ENCODE data around the gene NLK.
"Not testable (repeated sequence)": the region's sequence is repeated elsewhere in the genome, so short reads cannot be mapped to it uniquely, and the experiment has no call there.

Gene NLK

GRCh38 chr17:28206292-28206691 is 163.8 kb downstream of the NLK start:
- DNase-seq = no peak

GRCh38 chr17:28211811-28212210 is 169.3 kb downstream of the NLK start:
- DNase-seq = no peak

- not testable (repeated sequence) for DNase-seq
Measured at GRCh38 chr17:28213578-28213977, 171.1 kb downstream of the NLK start.

DNA sequence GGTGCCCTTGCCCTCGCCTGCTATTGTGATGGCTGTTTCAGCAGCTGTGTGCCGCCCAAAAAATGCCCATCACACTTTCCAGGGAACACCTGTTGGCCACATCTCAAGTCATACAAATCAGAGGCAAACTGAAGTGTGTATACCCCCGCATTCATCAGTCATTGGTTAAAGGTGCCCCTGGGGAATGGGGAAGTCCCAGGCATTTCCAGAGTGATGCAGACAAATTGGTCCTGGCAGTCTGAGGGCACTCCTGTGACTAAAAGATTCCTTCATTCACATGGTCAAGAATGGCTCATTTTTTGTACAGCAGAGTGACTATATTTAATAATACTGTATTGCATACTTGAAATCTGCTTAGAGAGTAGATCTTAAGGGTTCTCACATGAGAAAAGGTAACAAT is 173.6 kb downstream of the NLK start:
- no peak for DNase-seq

- no peak for DNase-seq
Measured at GRCh38 chr17:28216528-28216927, 174.1 kb downstream of the NLK start.

DNA sequence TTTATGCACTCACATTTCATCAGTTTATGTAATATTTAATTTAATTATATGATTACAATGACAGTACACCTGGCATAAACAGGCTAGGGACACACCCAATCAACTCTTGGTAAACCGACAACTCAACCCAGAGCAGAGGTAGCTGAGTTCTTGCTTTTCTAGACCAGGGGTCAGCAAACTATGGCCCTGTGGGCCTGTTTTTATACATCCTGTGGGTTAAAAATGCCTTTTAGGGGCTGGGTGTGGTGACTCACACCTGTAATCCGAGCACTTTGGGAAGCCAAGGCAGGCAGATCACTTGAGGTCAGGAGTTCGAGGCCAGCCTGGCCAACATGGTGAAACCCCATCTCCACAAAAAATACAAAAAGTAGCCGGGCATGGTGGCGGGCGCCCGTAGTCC is 177.3 kb downstream of the NLK start:
- DNase-seq = no peak

DNA sequence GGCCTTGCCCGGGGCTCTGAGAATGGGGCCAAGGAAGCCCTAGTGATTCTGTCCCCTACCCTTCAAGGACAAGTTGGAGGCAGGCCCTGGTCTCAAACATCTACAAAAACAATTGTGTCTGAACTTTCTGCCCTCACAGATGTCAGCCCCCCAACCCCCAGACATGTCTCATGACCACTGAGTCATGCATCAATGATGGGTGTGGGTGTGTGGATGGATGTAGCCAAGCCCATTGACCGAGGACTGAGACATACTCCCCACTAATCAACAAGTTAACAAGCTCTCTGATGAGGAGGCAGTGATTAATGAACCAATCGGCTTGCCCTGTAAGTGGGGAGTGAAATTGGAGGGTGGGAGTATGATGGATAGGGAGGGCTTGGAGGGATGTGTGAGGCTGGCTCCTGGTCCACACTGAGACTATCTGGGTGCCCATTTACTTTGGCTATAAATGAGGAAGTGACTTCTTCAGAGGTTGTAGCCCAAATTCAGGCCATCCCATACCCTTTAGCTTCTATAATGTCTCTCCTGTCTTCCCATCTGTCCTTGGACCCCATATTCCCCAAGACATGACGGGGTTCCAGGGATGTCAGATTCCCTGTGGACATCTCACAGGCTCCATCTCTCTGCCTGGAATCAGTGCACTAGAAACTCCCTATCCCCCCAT is 179.4 kb downstream of the NLK start:
- DNase-seq = no peak

GRCh38 chr17:28225271-28225670 is 182.8 kb downstream of the NLK start:
- no peak for DNase-seq

GRCh38 chr17:28225867-28226266 is 183.4 kb downstream of the NLK start:
- no peak for DNase-seq

DNA sequence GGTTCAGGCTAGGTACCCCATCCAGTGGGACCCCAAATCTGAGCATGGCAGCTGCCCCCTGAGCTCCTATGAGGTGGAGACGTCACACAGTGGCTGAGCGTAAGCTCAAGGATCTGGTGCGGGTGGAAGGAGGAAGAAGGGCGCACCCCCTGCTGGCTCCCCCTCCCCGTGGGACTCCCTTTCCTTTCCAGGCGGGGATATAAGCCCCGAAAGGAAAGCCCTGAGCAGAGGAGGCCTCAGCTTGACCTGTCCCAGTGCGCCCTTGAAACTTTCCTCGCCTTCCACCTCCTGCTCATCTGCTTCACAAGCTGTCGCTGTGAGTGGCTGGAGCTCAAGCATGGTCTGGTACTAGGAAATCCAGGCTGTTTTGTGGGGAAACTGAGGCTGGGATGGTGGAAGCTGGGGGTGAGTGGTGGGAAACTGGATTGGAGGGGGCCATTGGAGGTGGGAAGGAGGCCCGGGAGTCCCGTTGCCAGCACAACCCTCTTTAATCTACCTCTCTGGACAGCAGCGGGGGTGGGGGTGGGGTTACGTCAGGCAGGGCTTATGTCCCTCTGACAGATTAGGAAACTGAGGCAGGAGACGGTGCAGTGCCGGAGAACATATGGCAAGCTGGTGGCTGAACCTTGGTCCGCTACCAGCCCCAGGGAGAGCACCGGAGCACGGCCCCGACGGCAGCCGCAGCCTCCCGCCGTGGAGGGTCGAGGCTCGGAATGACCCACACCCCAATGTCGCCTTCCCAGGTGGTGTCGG is 184.3 kb downstream of the NLK start:
- no peak for DNase-seq

GRCh38 chr17:28227316-28228108 is 185.0 kb downstream of the NLK start:
- no peak for DNase-seq

DNA sequence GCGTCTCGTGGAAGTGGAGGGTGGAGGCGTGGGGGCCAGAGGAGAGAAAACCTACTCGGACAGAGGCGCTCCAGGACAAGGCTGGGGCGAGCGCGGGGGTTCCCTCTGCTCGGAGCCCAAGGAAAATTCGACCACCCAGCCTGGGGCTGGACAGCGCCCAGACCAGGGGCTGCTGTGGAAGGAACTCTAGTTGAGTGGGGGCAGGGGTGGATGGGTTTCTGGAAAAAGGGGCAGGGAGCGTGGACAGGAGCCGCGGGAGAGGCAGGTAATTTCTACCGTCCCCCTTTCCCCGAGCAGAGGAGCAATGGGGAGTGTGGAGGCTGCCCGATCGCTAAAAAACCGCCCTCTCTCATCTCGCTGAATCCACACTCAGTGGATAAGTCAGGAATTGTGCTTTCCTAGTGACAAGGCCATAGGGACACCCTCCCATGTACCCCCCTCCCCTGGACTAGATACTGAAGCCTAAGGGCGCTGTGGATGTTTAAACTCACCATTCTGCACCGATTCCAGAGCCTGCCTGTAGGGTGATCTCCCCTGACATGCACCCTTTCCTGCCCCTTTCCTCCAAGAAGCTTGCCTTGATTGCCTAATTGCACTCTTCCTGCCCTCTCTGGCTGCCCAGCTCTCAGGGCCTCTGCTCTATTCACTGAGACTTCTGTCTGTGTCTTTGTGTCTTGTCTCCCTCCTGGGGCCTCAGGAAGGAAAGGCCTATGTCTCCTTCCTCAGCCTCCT is 185.8 kb downstream of the NLK start:
- DNase-seq = no peak

DNA sequence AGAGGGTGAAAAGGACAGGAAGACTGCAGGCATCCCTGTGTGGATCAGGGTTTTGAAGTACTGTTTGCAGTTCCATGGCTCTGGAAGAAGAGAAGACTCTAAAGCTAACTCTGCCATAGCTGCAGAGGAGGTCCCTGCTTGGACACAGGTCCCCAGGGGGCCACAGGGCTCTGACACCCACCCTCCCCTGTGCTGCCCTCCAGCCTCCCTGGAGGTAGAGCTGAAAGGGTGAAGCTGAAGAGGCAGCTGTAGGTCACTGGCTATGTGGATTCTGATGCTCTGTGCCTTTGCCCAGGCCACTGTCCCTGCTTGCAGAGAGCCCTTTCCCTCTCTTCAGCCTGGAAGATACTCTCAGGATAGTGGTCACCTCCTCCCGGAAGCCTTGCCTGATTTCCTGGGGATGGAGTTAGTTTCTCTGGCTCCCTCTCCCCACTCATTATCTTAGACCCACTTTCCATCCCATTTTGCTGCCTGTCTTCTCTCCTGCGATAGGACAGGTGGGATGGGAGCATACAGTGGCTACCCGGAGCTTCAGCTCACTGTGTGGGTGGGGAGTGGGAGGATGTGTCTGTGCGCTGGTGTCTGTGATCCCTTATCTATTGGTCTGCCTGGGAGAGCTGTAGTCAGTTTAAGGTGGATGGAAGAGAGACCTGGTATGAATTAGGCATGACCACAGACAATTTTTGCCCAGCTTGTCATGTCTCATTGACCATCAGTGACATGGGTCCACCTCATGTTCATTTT is 186.7 kb downstream of the NLK start:
- DNase-seq = no peak

DNA sequence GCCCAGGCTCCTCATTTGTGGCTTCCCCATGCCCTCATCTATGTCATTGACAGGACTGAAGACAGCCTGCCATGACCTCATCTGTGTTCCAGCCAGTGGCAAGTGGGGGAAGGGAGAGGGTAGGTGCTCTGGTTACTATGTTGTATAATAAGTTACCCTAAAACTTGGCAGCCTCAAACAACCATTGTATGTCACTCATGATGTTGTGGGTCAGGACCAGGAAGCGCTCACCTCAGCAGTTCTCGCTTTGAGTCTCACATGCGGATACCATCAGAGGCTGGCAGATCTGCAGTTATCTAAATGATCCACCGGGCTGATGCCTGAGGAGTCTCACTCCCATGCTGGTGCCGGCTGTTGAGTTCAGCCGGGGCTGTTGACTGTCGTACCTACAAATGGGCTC is 187.5 kb downstream of the NLK start:
- DNase-seq = no peak

- not testable (repeated sequence) for DNase-seq
Measured at GRCh38 chr17:28230607-28231006, 188.1 kb downstream of the NLK start.

GRCh38 chr17:28231624-28232023 is 189.1 kb downstream of the NLK start:
- DNase-seq = not testable (repeated sequence)

DNA sequence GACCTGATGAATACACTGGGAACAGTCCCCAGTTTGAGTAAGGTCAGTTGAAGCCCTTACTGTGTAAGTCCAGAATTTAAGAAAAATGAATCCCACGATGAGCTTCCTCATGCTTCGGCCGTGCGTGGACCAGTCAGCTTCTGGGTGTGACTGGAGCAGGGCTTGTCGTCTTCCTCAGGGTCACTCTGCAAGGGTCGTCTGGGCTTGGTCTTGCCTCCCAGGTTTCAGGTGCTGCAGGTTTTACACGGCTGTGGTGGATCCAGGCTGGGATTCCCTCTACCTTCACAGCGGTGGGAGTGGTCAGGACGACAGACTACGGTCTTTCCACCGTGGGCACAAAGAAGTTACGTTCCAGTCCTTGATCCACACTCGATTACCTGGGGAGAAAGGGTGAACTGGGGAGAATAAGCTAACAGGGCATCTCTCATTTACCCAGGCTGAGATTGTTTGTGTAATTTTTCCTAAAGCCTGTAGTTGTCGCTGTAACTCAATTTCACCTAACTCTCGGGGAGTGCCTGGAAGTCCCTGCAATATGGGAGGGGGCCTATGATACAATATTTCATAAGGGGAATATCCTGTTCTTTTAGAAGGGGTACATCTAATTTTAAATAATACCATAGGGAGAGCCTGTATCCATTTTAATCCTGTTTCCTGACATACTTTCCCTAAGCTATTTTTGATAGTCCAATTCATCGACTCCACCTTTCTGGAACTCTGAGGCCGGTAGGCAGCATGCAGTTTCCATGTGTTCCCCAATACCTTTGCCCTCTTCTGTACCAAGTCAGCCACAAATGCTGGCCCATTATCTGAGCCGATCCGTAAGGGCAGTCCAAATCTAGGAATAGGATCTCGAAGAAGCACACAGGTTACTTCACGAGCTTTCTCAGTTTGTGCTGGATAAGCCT is 190.7 kb downstream of the NLK start:
- peak; percentile 10 for DNase-seq

- DNase-seq = not testable (repeated sequence)
Measured at GRCh38 chr17:28233872-28234856, 191.7 kb downstream of the NLK start.

DNA sequence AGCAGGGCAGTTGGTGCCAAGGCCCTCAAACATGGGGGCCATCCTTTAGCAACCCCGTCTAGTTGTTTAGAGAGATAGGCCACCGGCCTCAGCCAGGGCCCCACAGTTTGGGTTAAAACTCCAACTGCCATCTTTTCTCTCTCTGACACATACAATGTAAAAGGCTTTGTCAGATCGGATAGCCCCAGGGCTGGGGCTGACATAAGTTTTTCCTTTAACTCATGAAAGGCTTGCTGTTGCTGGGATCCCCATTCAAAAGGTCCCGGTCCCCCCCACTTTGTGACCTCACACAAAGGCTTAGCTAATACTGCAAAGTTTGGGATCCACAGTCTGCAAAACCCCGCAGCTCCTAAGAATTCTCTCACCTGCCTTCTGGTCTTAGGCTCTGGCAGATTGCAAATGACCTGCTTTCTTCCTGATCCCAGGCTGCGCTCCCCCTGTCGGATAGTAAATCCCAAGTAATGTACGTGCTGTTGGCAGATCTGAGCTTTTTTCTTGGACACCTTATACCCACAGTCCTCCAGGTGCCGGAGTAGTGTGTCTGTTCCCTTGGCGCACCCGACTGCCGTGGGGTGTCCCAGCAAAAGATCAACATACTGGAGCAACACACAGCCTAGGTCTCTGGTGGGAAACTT is 192.7 kb downstream of the NLK start:
- not testable (repeated sequence) for DNase-seq
